SK-N-DZ (cell line): ENCODE measurements around the gene COX6A2.

ENCODE experiments used
- DNase-seq: peaks from one replicate; pipeline ENCODE4 v3.0.0-alpha.2; 2015; ENCODE audit warnings: low spot score

The COX6A2 gene

GRCh38 chr16:31410082-31410481 is 18.1 kb downstream of the COX6A2 start:
- no peak for DNase-seq

GRCh38 chr16:31409433-31409832 is 18.7 kb downstream of the COX6A2 start:
- no peak for DNase-seq

- no peak for DNase-seq
These were observed 20.8 kb downstream of the COX6A2 start for GRCh38 chr16:31407406-31407805.

- no peak for DNase-seq
These were observed 23.7 kb downstream of the COX6A2 start for GRCh38 chr16:31404353-31405064.

- no peak for DNase-seq
These were observed 24.4 kb downstream of the COX6A2 start for GRCh38 chr16:31403590-31404352.

GRCh38 chr16:31402687-31403086 is 25.5 kb downstream of the COX6A2 start:
- DNase-seq, result no peak

GRCh38 chr16:31401436-31401835 is 26.7 kb downstream of the COX6A2 start:
- DNase-seq, result no peak

GRCh38 chr16:31400191-31400590 is 28.0 kb downstream of the COX6A2 start:
- DNase-seq, result no peak

- no peak for DNase-seq
These were observed 30.5 kb downstream of the COX6A2 start for GRCh38 chr16:31397701-31398100.

GRCh38 chr16:31397096-31397660 is 31.0 kb downstream of the COX6A2 start:
- DNase-seq, result no peak

GRCh38 chr16:31395647-31396046 is 32.5 kb downstream of the COX6A2 start:
- DNase-seq, result no peak

GRCh38 chr16:31393056-31393455 is 35.1 kb downstream of the COX6A2 start, which contains the start of gene ITGAD:
ITGAD (plus strand) TSS chr16:31393335; CDS start chr16:31393361, 26 bp downstream.
- no peak for DNase-seq

- no peak for DNase-seq
These were observed 37.6 kb downstream of the COX6A2 start for GRCh38 chr16:31390504-31391041.

GRCh38 chr16:31388535-31388934 is 39.6 kb downstream of the COX6A2 start:
- DNase-seq, result no peak

GRCh38 chr16:31386157-31386984 is 41.8 kb downstream of the COX6A2 start:
- DNase-seq, result no peak

- no peak for DNase-seq
These were observed 42.5 kb downstream of the COX6A2 start for GRCh38 chr16:31385680-31386079.

- peak; percentile 34 for DNase-seq
These were observed 45.5 kb downstream of the COX6A2 start for GRCh38 chr16:31382485-31383161.

- DNase-seq, result no peak
These were observed 48.0 kb downstream of the COX6A2 start for GRCh38 chr16:31380201-31380600.
